Smooth muscle cell of the brain vasculature (primary cell): ENCODE results near the gene PTPRG.
"Not testable (repeated sequence)": the region's sequence is repeated elsewhere in the genome, so short reads cannot be mapped to it uniquely, and the experiment has no call there.

Experiments
- DNase-seq: peaks from one replicate; pipeline ENCODE4 v3.0.0-alpha.2; 2012; ENCODE audit warnings: low read depth, low spot score

The PTPRG gene

GRCh38 chr3:61997101-61997500, 435.7 kb downstream of the PTPRG start:
- no peak for DNase-seq

GRCh38 chr3:62003835-62004234, 442.5 kb downstream of the PTPRG start:
- DNase-seq: no peak

GRCh38 chr3:62007036-62007435, 445.7 kb downstream of the PTPRG start:
- DNase-seq: no peak

GRCh38 chr3:62010989-62011388, 449.6 kb downstream of the PTPRG start:
- DNase-seq: no peak

- DNase-seq: no peak
Measured at GRCh38 chr3:62011666-62012065, 450.3 kb downstream of the PTPRG start.

GRCh38 chr3:62013951-62014350, 452.6 kb downstream of the PTPRG start:
- DNase-seq: no peak

GRCh38 chr3:62015111-62015510, 453.7 kb downstream of the PTPRG start:
- no peak for DNase-seq

- no peak for DNase-seq
Measured at GRCh38 chr3:62019906-62020305, 458.5 kb downstream of the PTPRG start.

GRCh38 chr3:62020706-62021105, 459.3 kb downstream of the PTPRG start:
- no peak for DNase-seq

GRCh38 chr3:62022312-62022711, 460.9 kb downstream of the PTPRG start:
- no peak for DNase-seq

GRCh38 chr3:62024882-62025281, 463.5 kb downstream of the PTPRG start:
- DNase-seq: no peak

- no peak for DNase-seq
Measured at GRCh38 chr3:62025913-62026312, 464.5 kb downstream of the PTPRG start.

GRCh38 chr3:62027241-62027640, 465.9 kb downstream of the PTPRG start:
- no peak for DNase-seq

GRCh38 chr3:62027796-62028195, 466.4 kb downstream of the PTPRG start:
- no peak for DNase-seq

- no peak for DNase-seq
Measured at GRCh38 chr3:62028236-62028635, 466.9 kb downstream of the PTPRG start.

- no peak for DNase-seq
Measured at GRCh38 chr3:62032738-62033137, 471.4 kb downstream of the PTPRG start.

GRCh38 chr3:62035402-62036057, 474.2 kb downstream of the PTPRG start:
- no peak for DNase-seq

GRCh38 chr3:62036726-62037125, 475.4 kb downstream of the PTPRG start:
- no peak for DNase-seq

- not testable (repeated sequence) for DNase-seq
Measured at GRCh38 chr3:62038798-62039197, 477.4 kb downstream of the PTPRG start.

- no peak for DNase-seq
Measured at GRCh38 chr3:62039586-62039985, 478.2 kb downstream of the PTPRG start.

- no peak for DNase-seq
Measured at GRCh38 chr3:62041681-62042080, 480.3 kb downstream of the PTPRG start.

GRCh38 chr3:62044874-62045411, 483.6 kb downstream of the PTPRG start:
- no peak for DNase-seq

GRCh38 chr3:62046326-62046725, 485.0 kb downstream of the PTPRG start:
- no peak for DNase-seq

GRCh38 chr3:62048577-62048976, 487.2 kb downstream of the PTPRG start:
- no peak for DNase-seq
